ENCODE data around the gene USP30.

- TF ChIP-seq TAF1 (IDR thresholded peaks at IDR 0.05; ENCODE audit: borderline replicate concordance, low read depth, low read length) = no peak
- no peak for TF ChIP-seq POLR2A (IDR thresholded peaks at IDR 0.05; ENCODE audit: low read depth, low read length)
- TF ChIP-seq POLR2AphosphoS5 (IDR thresholded peaks at IDR 0.05; ENCODE audit: low read depth, low read length) = no peak
Measured at GRCh38 chr12:109120557-109120956, 68.2 kb downstream of the USP30 start.

Measured in GM12892 (cell line).